Esophagus muscularis mucosa (tissue), 4 donors: ENCODE data around the gene HADH. TPM values are rescaled to one million over a fixed set of nuclear protein-coding genes. Genes with fewer than 3 reads are reported as not detected.

Experiments
- DNase-seq: peaks from one replicate; pipeline ENCODE4 v3.0.0-alpha.2; 2017; ENCODE audit errors: extremely low spot score
- H3K27ac ChIP-seq, 4 donors: fragments of 200-600 bp; sonication (generic); replicated peaks in 1 of 4; 1 replicate in 3 of 4; 2 replicates in 1 of 4; pipeline ENCODE4 v1.5.1; 2016 to 2019; ENCODE audit warnings: mild to moderate bottlenecking in 1 of 4
- H3K27me3 ChIP-seq, 4 donors: fragments of 200-600 bp; sonication (generic); one replicate each; pipeline versions ENCODE4 v1.5.1 to v1.6.0; 2016 to 2019
- H3K36me3 ChIP-seq, 4 donors: fragments of 200-600 bp; sonication (generic); one replicate each; pipeline ENCODE4 v1.5.1; 2016 to 2019
- H3K4me1 ChIP-seq, 4 donors: fragments of 200-600 bp; sonication (generic); one replicate each; pipeline ENCODE4 v1.5.1; 2016 to 2019
- H3K4me3 ChIP-seq, 4 donors: fragments of 200-600 bp; sonication (generic); 1 replicate in 2 of 4; 2 replicates in 2 of 4; pipeline ENCODE4 v1.5.1; 2016 to 2019; ENCODE audit warnings: mild to moderate bottlenecking in 4 of 4, moderate library complexity in 1 of 4
- H3K9me3 ChIP-seq, 4 donors: fragments of 200-600 bp; sonication (generic); 1 replicate in 3 of 4; 2 replicates in 1 of 4; pipeline ENCODE4 v1.5.1; 2016 to 2019
- CTCF ChIP-seq, 3 experiments: fragments of 200-600 bp in 2 of 3; fragments of 450-650 bp in 1 of 3; sonication (generic) in 2 of 3; IDR thresholded peaks; one replicate each; pipeline ENCODE4 v1.5.1; 2017 to 2019; ENCODE audit warnings: antibody characterized with exemption in 3 of 3, mild to moderate bottlenecking in 2 of 3, moderate library complexity in 1 of 3
- EP300 ChIP-seq: sonication (generic); formaldehyde crosslinking; IDR thresholded peaks from one replicate; pipeline ENCODE4 v1.6.1; 2017; ENCODE audit warnings: antibody characterized with exemption
- POLR2A ChIP-seq: fragments of 450-650 bp; IDR thresholded peaks from one replicate; pipeline ENCODE4 v1.6.1; 2017; ENCODE audit warnings: antibody characterized with exemption, moderate library complexity, mild to moderate bottlenecking, low read depth
- POLR2AphosphoS5 ChIP-seq, 2 donors: sonication (generic); formaldehyde crosslinking; IDR thresholded peaks; one replicate each; pipeline ENCODE4 v1.6.1; 2017; ENCODE audit warnings: antibody characterized with exemption in 2 of 2
- WGBS: methylation state at CpG from one replicate; pipeline ENCODE4 v1.1.5; 2018; 5-methylcytosine and 5-hydroxymethylcytosine counted together
- intact Hi-C: fragments of 100-400 bp; cut with DNase I; formaldehyde crosslinking; loops from one replicate; pipeline ENCODE4 v1.15.1; 2023
- total RNA-seq, 4 donors: library from RNA; depleted of rRNA; stranded (reverse); fragments of >200 nt; gene quantifications; one replicate each; pipeline versions ENCODE4 v1.1.0 to v1.2.1, GENCODE V29; 2016

Gene HADH
- total RNA-seq, 4 donors from 2014 or later: 60.8 to 176 (median 108) TPM

GRCh38 chr4:108051343-108051742 lies 61.7 kb downstream of the HADH start:
- H3K27ac ChIP-seq: no peak overlapping the region
- H3K9me3 ChIP-seq: no peaks in the 10 kb centered on the region
- no peaks in the 10 kb centered on the region for H3K27me3 ChIP-seq
- 98% methylated on average over 9 of the region's 10 CpGs for WGBS
- no peak overlapping the region for H3K4me3 ChIP-seq
- H3K4me1 ChIP-seq: peaks cover 0 to 23% (median 21%) of the 10 kb centered on the region in 4 donors
- H3K36me3 ChIP-seq: no peaks in the 10 kb centered on the region
- TF ChIP-seq EP300 (no peak), POLR2A (no peak), CTCF (IDR thresholded peaks at IDR 0.05) (no peak), POLR2AphosphoS5 (IDR thresholded peaks at IDR 0.05) (no peak)
- no peak for DNase-seq
- intact Hi-C loops: no loop called here

- DNase-seq: no peak
- H3K4me3 ChIP-seq: no peak overlapping the region
- H3K4me1 ChIP-seq: peaks cover 0 to 10% (median 9%) of the 10 kb centered on the region in 4 donors
- no peaks in the 10 kb centered on the region for H3K9me3 ChIP-seq
- no peaks in the 10 kb centered on the region for H3K27me3 ChIP-seq
- no peaks in the 10 kb centered on the region for H3K36me3 ChIP-seq
- intact Hi-C loops: no loop called here
- H3K27ac ChIP-seq: no peak overlapping the region
- WGBS: 93% methylated on average over 2 of the region's 2 CpGs
- TF ChIP-seq CTCF (IDR thresholded peaks at IDR 0.05) (no peak), EP300 (no peak), POLR2A (no peak), POLR2AphosphoS5 (IDR thresholded peaks at IDR 0.05) (no peak)
Observed at GRCh38 chr4:108052558-108053120, 63.0 kb downstream of the HADH start.

- no peak for TF ChIP-seq EP300
- TF ChIP-seq POLR2AphosphoS5 (IDR thresholded peaks at IDR 0.05): no peak
- TF ChIP-seq POLR2A: no peak
- TF ChIP-seq CTCF (IDR thresholded peaks at IDR 0.05): no peak
- H3K27me3 ChIP-seq: no peaks in the 10 kb centered on the region
- intact Hi-C loops: no loop called here
- H3K27ac ChIP-seq: no peak overlapping the region
- H3K4me3 ChIP-seq: no peak overlapping the region
- H3K9me3 ChIP-seq: no peaks in the 10 kb centered on the region
- no peak for DNase-seq
- 91% methylated on average over 1 of the region's 1 CpG for WGBS
- H3K36me3 ChIP-seq: no peaks in the 10 kb centered on the region
- peaks cover 0 to 4% (median 3%) of the 10 kb centered on the region in 4 donors for H3K4me1 ChIP-seq
Observed at GRCh38 chr4:108053251-108053711, 63.6 kb downstream of the HADH start.

GRCh38 chr4:108054025-108054638 lies 64.4 kb downstream of the HADH start:
- intact Hi-C loops: no loop called here
- no peaks in the 10 kb centered on the region for H3K27me3 ChIP-seq
- H3K36me3 ChIP-seq: no peaks in the 10 kb centered on the region
- H3K9me3 ChIP-seq: no peaks in the 10 kb centered on the region
- no peak overlapping the region for H3K4me3 ChIP-seq
- H3K4me1 ChIP-seq: no peaks in the 10 kb centered on the region
- DNase-seq: no peak
- no peak for TF ChIP-seq POLR2AphosphoS5 (IDR thresholded peaks at IDR 0.05)
- no peak for TF ChIP-seq POLR2A
- no peak for TF ChIP-seq EP300
- no peak for TF ChIP-seq CTCF (IDR thresholded peaks at IDR 0.05)
- 92% methylated on average over 16 of the region's 16 CpGs for WGBS
- no peak overlapping the region for H3K27ac ChIP-seq
